ENCODE measurements around the gene WDR17.

Gene WDR17

DNA sequence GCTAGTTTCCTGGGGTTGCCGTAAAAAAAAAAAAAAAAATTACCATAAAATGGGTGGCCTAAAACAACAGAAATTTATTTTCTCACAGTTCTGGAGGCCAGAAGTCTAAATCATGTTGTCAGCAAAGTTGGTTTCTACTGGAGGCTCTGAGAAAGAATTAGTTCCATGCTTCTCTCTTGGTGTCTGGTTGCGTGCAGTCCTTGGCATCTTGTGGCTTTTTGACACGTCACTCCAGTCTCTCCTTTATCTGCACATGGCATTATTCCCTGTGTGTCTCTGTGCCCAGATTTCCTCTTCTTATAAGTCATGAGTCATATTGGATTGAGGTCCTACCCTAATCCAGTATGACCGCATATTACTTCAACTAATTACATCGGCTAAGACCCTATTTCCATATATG is 91.0 kb downstream of the WDR17 start:
- Histone ChIP-seq H3K4me2 (ENCODE audit: low read length) (no peak overlapping the region), H2AFZ (ENCODE audit: low read depth, low read length) (no peak overlapping the region), H3K36me3 (replicated peaks; ENCODE audit: low read depth, low read length) (no peaks in the 10 kb centered on the region), H3K4me3 (ENCODE audit: low read length) (no peak overlapping the region), H3K9ac (ENCODE audit: low read length) (no peak overlapping the region), H3K4me1 (ENCODE audit: low read length) (no peaks in the 10 kb centered on the region), H3K9me3 (ENCODE audit: insufficient read depth, low read length) (no peaks in the 10 kb centered on the region), H3K27ac (ENCODE audit: low read length) (no peak overlapping the region), H3K27me3 (ENCODE audit: low read depth, low read length) (no peaks in the 10 kb centered on the region), H4K20me1 (ENCODE audit: insufficient read depth, low read length) (no peaks in the 10 kb centered on the region), H3K79me2 (ENCODE audit: low read length) (no peaks in the 10 kb centered on the region)
- TF ChIP-seq, protein P1, sequence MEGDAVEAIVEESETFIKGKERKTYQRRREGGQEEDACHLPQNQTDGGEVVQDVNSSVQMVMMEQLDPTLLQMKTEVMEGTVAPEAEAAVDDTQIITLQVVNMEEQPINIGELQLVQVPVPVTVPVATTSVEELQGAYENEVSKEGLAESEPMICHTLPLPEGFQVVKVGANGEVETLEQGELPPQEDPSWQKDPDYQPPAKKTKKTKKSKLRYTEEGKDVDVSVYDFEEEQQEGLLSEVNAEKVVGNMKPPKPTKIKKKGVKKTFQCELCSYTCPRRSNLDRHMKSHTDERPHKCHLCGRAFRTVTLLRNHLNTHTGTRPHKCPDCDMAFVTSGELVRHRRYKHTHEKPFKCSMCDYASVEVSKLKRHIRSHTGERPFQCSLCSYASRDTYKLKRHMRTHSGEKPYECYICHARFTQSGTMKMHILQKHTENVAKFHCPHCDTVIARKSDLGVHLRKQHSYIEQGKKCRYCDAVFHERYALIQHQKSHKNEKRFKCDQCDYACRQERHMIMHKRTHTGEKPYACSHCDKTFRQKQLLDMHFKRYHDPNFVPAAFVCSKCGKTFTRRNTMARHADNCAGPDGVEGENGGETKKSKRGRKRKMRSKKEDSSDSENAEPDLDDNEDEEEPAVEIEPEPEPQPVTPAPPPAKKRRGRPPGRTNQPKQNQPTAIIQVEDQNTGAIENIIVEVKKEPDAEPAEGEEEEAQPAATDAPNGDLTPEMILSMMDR (IDR thresholded peaks at IDR 0.05; ENCODE audit: low read depth, low read length): no peak
- TF ChIP-seq EZH2phosphoT487 (IDR thresholded peaks at IDR 0.05; ENCODE audit: low read depth): no peak

DNA sequence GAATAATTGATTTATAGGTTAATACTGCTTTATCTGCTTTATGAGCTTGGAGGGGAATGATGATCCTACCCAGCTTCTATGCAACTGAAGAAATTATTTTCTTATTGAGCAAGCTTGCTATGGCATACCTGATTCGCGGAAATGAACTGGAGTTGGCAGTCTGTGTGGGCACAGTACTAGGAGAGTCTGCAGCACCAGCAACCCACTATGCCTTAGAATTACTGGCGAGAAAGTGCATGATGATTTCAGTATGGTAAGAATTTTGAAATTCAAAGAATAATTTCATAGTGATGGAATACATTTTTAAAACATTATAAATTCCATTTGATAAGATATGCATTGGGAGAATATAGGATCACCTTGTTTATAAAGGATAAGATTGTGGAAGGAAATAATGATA is 97.4 kb downstream of the WDR17 start:
- peaks cover 3% of the 10 kb centered on the region for H3K36me3 ChIP-seq (replicated peaks; ENCODE audit: low read depth, low read length)
- no peaks in the 10 kb centered on the region for H3K79me2 ChIP-seq (ENCODE audit: low read length)
- H3K27ac ChIP-seq (ENCODE audit: low read length): no peak overlapping the region
- no peaks in the 10 kb centered on the region for H3K27me3 ChIP-seq (ENCODE audit: low read depth, low read length)
- no peak overlapping the region for H3K4me2 ChIP-seq (ENCODE audit: low read length)
- no peak overlapping the region for H2AFZ ChIP-seq (ENCODE audit: low read depth, low read length)
- H3K9ac ChIP-seq (ENCODE audit: low read length): no peak overlapping the region
- no peaks in the 10 kb centered on the region for H3K9me3 ChIP-seq (ENCODE audit: insufficient read depth, low read length)
- H3K4me3 ChIP-seq (ENCODE audit: low read length): no peak overlapping the region
- TF ChIP-seq EZH2phosphoT487 (IDR thresholded peaks at IDR 0.05; ENCODE audit: low read depth): no peak
- TF ChIP-seq, protein P1 (IDR thresholded peaks at IDR 0.05; ENCODE audit: low read depth, low read length): no peak
- no peaks in the 10 kb centered on the region for H3K4me1 ChIP-seq (ENCODE audit: low read length)
- H4K20me1 ChIP-seq (ENCODE audit: insufficient read depth, low read length): no peaks in the 10 kb centered on the region

DNA sequence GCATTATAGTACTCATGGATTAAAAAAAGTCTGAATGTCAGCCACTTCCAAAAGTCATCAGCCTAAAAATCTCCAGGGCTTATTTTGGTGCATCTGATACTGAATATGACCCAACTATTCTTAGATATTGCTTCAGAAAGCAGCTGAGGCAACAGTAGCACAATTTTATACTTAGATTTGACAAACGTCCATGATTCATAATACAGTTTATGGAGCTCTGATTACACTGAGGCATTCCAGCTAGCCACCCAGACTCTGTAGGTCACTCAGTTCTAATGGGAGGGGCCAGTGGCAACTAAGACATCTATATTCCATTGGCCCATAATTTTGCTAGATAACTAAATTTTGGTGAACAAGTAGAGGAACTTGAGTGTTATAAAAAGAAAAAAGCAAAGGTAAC is 119.4 kb downstream of the WDR17 start:
- Histone ChIP-seq H2AFZ (ENCODE audit: low read depth, low read length) (no peak overlapping the region), H3K4me1 (ENCODE audit: low read length) (peaks cover 38% of the 10 kb centered on the region), H3K4me2 (ENCODE audit: low read length) (no peak overlapping the region), H3K4me3 (ENCODE audit: low read length) (no peak overlapping the region), H3K27ac (ENCODE audit: low read length) (no peak overlapping the region), H4K20me1 (ENCODE audit: insufficient read depth, low read length) (no peaks in the 10 kb centered on the region), H3K79me2 (ENCODE audit: low read length) (no peaks in the 10 kb centered on the region), H3K36me3 (replicated peaks; ENCODE audit: low read depth, low read length) (no peaks in the 10 kb centered on the region), H3K27me3 (ENCODE audit: low read depth, low read length) (no peaks in the 10 kb centered on the region), H3K9me3 (ENCODE audit: insufficient read depth, low read length) (no peaks in the 10 kb centered on the region), H3K9ac (ENCODE audit: low read length) (no peak overlapping the region)
- no peak for TF ChIP-seq EZH2phosphoT487 (IDR thresholded peaks at IDR 0.05; ENCODE audit: low read depth)
- TF ChIP-seq, protein P1 (IDR thresholded peaks at IDR 0.05; ENCODE audit: low read depth, low read length): no peak

DNA sequence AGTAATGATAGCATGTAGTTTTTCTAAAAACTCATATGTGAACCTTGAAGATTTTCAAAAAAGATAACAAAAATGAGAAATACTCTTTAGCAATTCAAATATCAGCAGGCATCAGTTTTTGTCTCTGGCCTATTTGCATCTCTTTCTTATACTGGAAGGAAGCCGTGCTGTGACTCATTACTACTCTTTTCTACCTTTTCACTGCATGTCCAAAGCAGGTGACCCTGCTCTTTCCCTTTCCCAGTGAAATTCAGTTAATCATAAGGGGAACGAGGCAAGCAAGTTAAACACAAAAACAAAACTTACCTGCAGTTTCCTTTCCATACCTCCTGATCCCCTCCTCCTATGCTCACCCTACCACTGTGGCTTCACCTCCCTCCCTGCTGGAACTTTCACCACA is 120.4 kb downstream of the WDR17 start:
- Histone ChIP-seq H2AFZ (ENCODE audit: low read depth, low read length) (no peak overlapping the region), H3K36me3 (replicated peaks; ENCODE audit: low read depth, low read length) (no peaks in the 10 kb centered on the region), H3K4me2 (ENCODE audit: low read length) (peak overlapping the region; percentile 2; the same call in 1 of the 2 replicates), H3K79me2 (ENCODE audit: low read length) (no peaks in the 10 kb centered on the region), H3K4me3 (ENCODE audit: low read length) (no peak overlapping the region), H3K27ac (ENCODE audit: low read length) (no peak overlapping the region), H3K9me3 (ENCODE audit: insufficient read depth, low read length) (no peaks in the 10 kb centered on the region), H3K27me3 (ENCODE audit: low read depth, low read length) (no peaks in the 10 kb centered on the region), H4K20me1 (ENCODE audit: insufficient read depth, low read length) (no peaks in the 10 kb centered on the region), H3K9ac (ENCODE audit: low read length) (no peak overlapping the region), H3K4me1 (ENCODE audit: low read length) (peaks cover 43% of the 10 kb centered on the region)
- no peak for TF ChIP-seq EZH2phosphoT487 (IDR thresholded peaks at IDR 0.05; ENCODE audit: low read depth)
- TF ChIP-seq, protein P1 (IDR thresholded peaks at IDR 0.05; ENCODE audit: low read depth, low read length): no peak
